T-helper 2 cell (primary cell): ENCODE data around the gene ARHGEF26.

ENCODE experiments used
- DNase-seq, 5 experiments: peaks; one replicate each; pipeline versions ENCODE4 v3.0.0 to v3.0.0-alpha.2; 2012 to 2022

ARHGEF26 gene

DNA sequence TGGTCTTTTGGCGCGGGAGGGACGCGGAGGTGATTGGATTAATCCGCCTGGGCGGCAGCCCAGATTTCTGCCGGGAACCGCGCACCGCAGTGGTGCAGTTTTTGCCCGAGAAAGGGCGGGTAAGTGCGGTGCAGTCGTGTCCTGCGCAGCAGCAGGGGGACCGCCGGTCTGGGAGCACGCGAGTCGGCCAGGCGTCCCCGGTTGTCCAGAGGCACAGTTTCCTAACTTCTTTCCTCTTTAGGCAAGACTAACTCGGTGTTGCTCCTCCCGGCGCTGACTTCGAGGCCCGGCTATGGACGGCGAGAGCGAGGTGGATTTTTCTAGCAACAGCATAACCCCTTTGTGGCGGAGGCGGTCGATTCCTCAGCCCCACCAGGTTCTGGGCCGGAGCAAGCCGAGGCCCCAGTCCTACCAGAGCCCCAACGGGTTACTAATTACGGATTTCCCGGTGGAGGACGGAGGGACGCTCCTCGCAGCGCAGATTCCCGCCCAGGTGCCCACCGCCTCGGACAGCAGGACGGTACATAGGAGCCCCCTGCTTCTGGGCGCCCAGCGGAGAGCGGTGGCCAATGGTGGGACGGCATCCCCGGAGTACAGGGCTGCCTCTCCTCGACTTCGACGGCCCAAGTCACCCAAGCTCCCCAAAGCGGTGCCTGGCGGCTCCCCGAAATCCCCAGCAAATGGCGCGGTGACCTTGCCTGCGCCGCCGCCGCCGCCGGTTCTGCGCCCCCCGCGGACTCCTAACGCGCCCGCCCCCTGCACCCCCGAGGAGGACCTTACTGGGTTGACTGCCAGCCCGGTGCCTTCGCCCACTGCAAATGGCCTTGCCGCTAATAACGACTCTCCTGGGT is 736 bp downstream of the ARHGEF26 start:
- peak in 1 of 5 experiments; percentile 51 for DNase-seq

DNA sequence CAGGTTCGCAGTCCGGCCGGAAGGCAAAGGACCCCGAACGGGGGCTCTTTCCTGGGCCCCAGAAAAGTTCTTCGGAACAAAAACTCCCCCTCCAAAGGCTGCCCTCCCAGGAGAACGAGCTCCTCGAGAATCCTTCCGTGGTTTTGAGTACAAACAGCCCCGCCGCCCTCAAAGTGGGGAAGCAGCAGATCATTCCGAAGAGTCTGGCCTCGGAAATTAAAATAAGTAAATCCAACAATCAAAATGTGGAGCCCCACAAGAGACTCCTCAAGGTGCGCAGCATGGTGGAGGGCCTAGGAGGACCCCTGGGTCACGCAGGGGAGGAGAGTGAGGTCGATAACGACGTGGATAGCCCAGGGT is 1.3 kb downstream of the ARHGEF26 start:
- no peak for DNase-seq

- peak in 1 of 5 experiments; percentile 73 for DNase-seq
These were observed 1.8 kb downstream of the ARHGEF26 start for GRCh38 chr3:154122912-154123559.

- no peak for DNase-seq
These were observed 2.7 kb downstream of the ARHGEF26 start for GRCh38 chr3:154123906-154124305.

GRCh38 chr3:154125378-154126030 is 4.3 kb downstream of the ARHGEF26 start:
- no peak for DNase-seq

DNA sequence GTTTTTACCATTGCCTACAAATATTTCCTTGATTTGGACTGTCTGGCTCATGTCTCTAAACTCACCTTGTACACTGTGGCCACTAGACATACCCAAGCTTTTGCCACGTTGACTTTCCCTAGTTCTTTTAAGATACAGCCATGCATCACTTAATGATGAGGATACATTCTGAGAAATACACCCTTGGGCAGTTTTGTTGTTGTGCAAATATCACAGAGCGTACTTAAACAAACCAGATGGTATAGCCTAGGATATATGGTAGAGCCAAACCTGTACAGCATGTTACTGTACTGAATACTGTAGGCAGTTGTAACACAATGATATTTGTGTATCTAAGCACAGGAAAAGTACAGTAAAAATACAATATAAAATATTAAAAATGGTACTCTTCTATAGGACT is 5.5 kb downstream of the ARHGEF26 start:
- no peak for DNase-seq

DNA sequence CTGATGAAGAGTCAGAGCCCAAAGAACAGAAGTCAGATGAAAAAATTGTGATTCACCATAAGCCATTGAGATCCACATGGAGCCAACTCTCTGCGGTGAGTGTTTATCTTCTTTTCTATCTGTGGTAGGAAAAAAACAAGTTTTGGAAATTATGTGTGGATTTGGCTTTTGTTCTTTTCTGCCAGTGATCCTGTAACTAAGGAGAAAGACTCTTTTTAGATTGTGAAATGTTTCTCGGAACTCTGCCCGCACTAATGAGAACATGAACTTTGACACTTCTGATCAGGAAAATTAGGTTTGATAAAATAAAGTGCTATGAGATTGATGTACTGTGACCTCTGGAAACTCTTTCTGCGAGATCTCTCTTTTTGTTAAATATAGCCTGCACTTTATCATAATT is 8.4 kb downstream of the ARHGEF26 start:
- no peak for DNase-seq

DNA sequence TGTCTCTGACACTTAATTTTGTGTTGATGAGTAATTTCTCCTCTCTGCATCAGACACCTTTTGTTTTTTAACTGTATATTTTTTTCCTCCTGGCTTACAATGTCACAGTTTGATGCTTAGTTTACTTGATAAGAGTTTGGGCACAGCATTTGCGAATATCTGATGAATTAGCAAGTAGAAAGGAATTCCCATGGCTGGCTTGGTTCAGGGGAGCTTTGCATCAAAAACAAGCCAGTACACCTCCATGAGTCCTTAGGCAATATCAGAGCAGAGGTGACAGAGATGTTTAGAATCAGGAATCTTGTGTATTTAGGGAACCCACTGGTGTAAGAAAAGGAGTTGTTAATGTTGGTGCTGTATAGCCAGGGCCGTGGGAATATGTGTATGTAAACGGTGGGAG is 9.3 kb downstream of the ARHGEF26 start:
- no peak for DNase-seq

DNA sequence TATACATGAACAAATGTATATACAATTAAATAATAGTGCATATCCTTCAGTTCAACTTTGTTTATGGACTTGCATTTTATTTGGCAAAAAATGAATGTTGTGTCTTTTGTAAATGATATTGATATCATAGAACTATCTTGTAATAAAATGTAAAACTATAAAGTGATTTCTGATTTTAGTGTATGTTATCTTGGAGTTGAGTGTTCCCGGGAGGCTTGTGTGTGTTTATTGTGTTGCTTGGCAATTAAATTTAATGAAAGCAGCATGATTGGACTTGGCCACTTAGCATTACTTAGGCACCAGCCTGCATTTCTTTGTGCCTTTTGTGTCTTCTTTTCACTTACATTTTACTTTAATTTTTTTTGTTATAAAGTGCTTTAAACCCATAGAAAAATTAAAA is 10.6 kb downstream of the ARHGEF26 start:
- no peak for DNase-seq

DNA sequence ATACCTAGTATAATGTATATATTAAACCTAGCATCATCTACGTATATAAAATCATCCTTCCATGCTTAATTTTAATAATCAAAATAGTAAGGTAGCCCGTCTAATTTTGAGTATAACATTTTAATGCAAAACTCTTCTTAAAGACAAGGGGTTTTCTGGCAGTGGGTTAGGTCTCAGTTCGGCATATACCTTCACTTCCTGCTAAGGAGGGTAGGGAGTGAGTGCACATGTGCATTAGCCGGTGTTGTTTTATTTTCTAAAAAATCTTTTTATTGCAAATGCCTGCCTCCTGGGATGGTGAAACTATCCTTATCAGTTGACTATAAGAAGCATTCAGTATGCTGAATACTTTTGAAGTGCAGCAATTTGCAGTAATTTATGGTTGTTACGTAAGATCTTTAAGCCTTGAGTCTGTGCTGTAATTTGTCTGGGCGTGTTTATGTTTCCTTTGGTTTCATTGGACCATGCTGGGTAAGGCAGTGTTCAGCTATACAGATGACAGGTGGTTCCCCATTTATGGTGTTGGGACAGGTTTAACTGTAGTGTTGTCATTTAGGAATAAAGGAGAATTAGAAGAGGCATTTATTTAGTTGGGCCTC is 11.7 kb downstream of the ARHGEF26 start:
- DNase-seq: no peak

- no peak for DNase-seq
These were observed 14.5 kb downstream of the ARHGEF26 start for GRCh38 chr3:154135511-154136173.

DNA sequence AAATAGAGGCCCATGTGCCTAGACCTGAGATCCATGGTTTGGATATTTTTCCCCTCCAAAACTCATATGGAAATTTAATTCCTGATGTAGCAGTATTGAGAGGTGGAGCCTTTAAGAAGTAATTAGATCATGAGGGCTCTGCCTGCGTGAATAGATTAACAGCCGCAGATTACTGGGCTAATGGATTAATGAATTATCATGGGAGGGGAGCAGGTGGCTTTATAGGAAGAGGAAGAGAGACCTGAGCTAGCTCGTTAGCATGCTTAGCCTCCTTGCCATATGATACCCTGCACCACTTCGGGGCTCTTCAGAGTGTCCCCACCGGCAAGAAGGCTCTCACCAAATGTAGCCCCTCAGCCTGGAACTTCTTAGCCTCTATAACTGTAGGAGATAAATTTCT is 15.8 kb downstream of the ARHGEF26 start:
- no peak for DNase-seq

DNA sequence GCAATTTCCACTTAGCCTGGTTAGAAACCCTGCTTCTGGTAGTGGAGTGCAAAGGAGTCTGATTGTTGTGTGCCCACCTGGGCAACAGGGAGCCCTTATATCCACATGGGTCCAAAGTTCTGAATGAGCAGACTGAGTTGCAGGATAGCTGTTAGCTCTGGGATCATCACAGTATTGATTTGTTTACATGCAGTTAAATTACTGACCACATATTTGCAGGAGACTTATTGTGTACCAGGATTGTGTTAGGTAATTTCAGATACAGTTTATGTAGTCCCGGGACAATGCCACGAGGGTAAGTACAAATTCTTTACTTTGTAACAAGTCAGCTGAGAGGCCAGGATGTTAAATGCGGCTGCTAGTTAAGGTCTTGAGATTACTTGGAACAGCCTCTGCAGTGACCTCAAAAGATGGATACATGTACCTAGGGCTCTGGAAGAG is 18.8 kb downstream of the ARHGEF26 start:
- no peak for DNase-seq

- no peak for DNase-seq
These were observed 21.4 kb downstream of the ARHGEF26 start for GRCh38 chr3:154142608-154143007.

- DNase-seq: no peak
These were observed 22.7 kb downstream of the ARHGEF26 start for GRCh38 chr3:154143873-154144272.

GRCh38 chr3:154144825-154145465 is 23.8 kb downstream of the ARHGEF26 start:
- no peak for DNase-seq

DNA sequence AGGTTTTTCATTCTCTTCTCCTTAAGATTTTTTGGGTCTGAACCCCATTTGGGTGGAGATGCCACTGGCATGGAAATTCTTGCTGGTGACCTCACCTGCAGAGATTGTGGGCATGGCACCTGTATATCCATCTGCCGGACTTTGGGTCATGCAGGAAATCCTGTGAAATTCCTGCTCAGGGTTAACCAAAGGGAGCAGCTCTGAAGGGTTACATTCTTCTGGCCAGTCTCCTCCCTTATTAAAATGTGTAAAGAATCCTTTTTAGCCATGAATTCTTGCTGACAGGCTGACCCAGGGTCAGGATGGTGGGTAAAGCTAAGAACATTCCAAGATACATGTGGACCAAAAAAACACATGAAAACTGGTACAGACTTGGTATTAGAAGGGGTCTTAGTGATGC is 27.4 kb downstream of the ARHGEF26 start:
- no peak for DNase-seq

DNA sequence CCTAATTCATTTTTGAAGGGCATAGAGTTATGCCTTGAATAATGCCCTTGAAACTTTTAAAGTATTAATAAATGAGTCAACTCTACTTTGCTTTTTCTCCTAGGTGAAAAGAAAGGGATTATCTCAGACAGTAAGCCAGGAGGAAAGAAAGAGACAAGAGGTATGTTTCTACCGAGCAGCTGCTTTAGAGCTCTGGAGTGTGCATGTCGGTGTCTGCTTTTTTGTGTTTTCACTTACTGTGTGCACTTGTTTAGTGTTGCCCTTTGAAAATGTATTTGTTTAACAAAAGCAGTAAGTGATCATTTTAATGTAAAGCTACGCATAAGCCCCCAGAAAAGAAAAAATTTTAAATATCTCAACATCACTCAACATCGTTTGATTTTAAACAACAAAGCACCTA is 28.1 kb downstream of the ARHGEF26 start:
- DNase-seq: no peak

- DNase-seq: peak in 1 of 5 experiments; percentile 1
These were observed 30.8 kb downstream of the ARHGEF26 start for GRCh38 chr3:154151969-154152368.

DNA sequence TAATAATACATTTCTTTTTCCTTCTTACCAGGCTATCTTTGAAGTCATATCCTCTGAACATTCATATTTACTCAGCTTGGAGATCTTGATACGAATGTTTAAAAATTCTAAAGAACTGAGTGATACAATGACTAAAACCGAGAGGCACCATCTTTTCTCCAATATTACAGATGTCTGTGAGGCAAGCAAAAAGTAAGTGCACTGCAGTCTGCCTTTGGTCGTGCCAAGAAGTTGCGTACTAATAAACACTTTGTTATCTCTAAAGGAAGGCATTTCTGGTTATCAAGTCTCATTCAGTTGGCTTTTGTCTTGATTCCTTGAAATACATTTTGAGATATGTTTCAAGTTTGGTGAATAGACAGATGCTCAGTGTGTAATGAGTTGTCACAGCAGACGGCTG is 31.6 kb downstream of the ARHGEF26 start:
- peak in 1 of 5 experiments; percentile 59 for DNase-seq

DNA sequence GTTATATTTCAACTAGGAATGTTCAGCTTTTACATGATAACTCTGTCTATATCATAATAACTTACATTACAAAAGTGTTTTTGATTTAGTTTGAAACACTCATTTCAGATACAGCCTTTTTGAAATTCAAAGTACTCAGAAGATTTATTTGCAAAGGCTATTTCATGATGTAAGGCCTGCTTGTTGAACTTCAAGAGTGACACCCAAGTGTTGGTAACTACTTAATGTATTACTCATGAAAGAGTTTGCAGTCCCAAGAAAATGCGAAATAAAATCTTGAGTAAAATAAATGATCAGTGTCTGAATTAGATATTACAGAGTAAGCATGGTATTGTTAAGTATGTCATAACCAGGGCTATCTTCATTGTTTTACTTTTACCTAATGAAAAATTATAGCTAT is 35.3 kb downstream of the ARHGEF26 start:
- no peak for DNase-seq

DNA sequence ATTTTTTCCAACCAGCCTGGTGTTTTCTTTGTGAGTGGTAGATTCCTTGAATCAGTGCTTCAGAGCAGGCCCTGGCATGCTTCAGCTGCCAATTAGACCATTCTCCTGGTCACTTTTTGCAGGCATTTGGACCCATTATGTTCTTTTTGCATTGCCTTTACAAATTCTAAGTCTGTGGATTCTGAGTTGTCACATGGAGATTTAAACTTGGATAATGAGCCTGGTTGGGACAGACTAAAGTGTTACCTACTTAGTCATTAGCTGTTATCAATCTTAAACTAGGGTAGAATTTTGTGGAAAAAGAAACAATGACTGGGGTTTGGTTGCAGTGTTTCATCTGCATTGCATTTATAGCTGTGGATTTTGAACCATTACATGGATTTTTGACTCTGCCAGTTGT is 40.6 kb downstream of the ARHGEF26 start:
- DNase-seq: no peak
